Endothelial cell (in vitro differentiated cells): ENCODE data around the gene PEX14. TPM values are rescaled to one million over a fixed set of nuclear protein-coding genes. Genes with fewer than 3 reads are reported as not detected.

ENCODE experiments used
- DNase-seq: peaks from one replicate; pipeline ENCODE4 v3.0.0; 2021; ENCODE audit warnings: low spot score
- H3K27ac Mint-ChIP-seq: one replicate; pipeline ENCODE4 v1.8.0; 2021; ENCODE audit warnings: mixed read lengths, inconsistent platforms; ENCODE audit not compliant: unreplicated experiment
- H3K27me3 Mint-ChIP-seq: one replicate; pipeline ENCODE4 v1.8.0; 2021; ENCODE audit warnings: mild to moderate bottlenecking, moderate library complexity, mixed read lengths, inconsistent platforms; ENCODE audit not compliant: unreplicated experiment
- H3K36me3 Mint-ChIP-seq: one replicate; pipeline ENCODE4 v1.8.0; 2021; ENCODE audit warnings: mild to moderate bottlenecking, low read depth, mixed read lengths, inconsistent platforms; ENCODE audit not compliant: unreplicated experiment
- H3K4me1 Mint-ChIP-seq: one replicate; pipeline ENCODE4 v1.8.0; 2021; ENCODE audit warnings: mild to moderate bottlenecking, mixed read lengths, inconsistent platforms; ENCODE audit not compliant: unreplicated experiment
- H3K4me3 Mint-ChIP-seq: one replicate; pipeline ENCODE4 v1.8.0; 2021; ENCODE audit warnings: mild to moderate bottlenecking, mixed read lengths, inconsistent platforms; ENCODE audit not compliant: unreplicated experiment
- H3K9me3 Mint-ChIP-seq: one replicate; pipeline ENCODE4 v1.8.0; 2021; ENCODE audit warnings: mixed read lengths, inconsistent platforms; ENCODE audit not compliant: unreplicated experiment
- total RNA-seq: library from RNA; stranded (reverse); fragmentation: NEBNext Ultra II Directional; extraction: Animal tissue kit (Norgen Biotek cat#: 25700); gene quantifications from one replicate; pipeline ENCODE4 v1.2.1, GENCODE V29; 2021; ENCODE audit not compliant: unreplicated experiment
- TF ChIP-seq, protein P1 (sequence below): fragments of 200-600 bp; sonication (generic); IDR thresholded peaks from one replicate; pipeline ENCODE4 v1.5.0; 2021; ENCODE audit warnings: antibody characterized with exemption; ENCODE audit not compliant: unreplicated experiment

Gene PEX14
- total RNA-seq, 1 donor from 2014 or later = 20.9 TPM

DNA sequence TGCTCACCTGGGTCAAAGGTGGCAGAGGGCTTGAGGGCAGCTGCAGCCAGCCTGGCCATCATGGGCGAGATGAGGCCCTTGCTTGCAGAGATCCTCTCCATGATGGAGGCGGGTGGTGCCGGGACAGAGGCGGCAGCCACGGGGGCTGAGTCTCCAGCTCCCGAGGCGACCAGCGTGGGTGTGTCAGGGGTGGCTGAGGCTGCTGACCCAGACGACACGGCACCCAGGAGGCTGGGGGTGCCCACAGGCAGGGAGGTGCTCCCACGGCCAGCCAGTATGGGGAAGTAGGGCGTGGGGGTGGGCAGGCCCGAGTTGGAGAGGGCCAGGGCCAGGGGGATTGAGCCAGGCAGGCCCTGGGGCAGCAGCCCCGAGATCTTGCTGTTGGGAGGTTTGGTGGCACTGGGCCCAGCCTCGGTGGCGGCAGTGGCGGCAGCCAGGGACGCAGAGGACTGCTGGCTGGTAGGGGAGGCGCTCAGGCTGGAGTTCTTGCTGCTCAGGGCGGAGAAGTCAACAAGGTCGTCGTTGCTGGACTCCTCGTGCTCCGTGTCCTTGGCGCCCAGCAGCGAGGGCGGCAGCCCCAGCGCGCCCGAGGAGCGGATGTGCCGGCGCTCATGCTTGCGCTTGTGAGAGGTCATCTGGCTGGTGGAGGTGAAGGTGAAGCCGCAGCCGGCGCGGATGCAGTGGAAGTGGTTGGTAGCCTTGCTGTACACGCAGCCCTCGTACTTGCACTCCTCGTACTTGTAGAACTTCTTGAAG is 178.8 kb downstream of the PEX14 start:
- no peak overlapping the region for H3K27ac Mint-ChIP-seq

DNA sequence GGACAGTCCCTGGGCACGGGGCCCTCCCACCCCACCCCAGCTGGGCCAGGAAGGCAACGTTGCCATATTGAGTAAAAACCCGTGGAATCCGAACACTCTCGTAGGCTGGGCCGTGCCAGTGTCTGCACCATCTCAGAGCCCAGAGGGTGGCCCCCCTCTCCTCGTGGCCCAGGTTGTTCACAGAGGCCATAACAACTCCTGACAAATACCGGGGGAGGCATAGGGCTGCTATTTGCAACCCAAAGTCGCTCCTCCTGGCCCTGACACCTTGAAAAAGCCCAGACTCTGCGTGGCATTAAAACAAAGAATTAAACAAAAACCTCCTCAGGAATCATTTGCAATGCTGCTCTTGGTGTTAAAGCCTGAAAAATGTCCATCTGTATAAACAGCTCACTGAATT is 180.3 kb downstream of the PEX14 start:
- Mint-ChIP-seq H3K4me1 (no peaks in the 10 kb centered on the region), H3K4me3 (no peak overlapping the region)
- TF ChIP-seq, protein P1, sequence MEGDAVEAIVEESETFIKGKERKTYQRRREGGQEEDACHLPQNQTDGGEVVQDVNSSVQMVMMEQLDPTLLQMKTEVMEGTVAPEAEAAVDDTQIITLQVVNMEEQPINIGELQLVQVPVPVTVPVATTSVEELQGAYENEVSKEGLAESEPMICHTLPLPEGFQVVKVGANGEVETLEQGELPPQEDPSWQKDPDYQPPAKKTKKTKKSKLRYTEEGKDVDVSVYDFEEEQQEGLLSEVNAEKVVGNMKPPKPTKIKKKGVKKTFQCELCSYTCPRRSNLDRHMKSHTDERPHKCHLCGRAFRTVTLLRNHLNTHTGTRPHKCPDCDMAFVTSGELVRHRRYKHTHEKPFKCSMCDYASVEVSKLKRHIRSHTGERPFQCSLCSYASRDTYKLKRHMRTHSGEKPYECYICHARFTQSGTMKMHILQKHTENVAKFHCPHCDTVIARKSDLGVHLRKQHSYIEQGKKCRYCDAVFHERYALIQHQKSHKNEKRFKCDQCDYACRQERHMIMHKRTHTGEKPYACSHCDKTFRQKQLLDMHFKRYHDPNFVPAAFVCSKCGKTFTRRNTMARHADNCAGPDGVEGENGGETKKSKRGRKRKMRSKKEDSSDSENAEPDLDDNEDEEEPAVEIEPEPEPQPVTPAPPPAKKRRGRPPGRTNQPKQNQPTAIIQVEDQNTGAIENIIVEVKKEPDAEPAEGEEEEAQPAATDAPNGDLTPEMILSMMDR = no peak

More for the DNA sequence above, 178.8 kb downstream of the PEX14 start:
- Mint-ChIP-seq H3K4me3 (no peak overlapping the region), H3K27me3 (peaks cover 15% of the 10 kb centered on the region), H3K36me3 (no peaks in the 10 kb centered on the region), H3K9me3 (no peaks in the 10 kb centered on the region), H3K4me1 (no peaks in the 10 kb centered on the region)
- DNase-seq = no peak
- TF ChIP-seq, protein P1 = no peak

DNA sequence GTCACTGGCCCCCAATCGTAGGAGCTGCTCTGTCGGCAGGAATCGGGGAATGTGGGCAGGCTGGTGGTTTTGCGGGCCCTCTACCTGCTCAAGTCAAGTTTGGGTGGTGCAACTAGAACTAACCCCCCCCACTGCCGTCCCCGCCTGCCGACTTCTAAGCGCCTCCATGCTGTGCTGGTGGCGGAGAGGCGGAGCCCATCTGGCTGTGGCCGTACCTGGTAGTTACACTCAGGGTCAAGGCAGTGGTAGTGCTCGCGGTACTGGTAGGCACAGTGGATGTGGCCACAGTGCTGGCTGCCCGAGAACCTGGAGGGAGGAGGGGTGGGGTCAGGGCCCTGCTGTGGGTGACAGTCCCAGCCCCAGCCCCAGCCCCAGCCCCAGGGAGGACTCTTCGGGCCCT is 181.7 kb downstream of the PEX14 start:
- Mint-ChIP-seq H3K27ac (no peak overlapping the region), H3K9me3 (no peaks in the 10 kb centered on the region), H3K36me3 (no peaks in the 10 kb centered on the region), H3K27me3 (peaks cover 15% of the 10 kb centered on the region), H3K4me3 (no peak overlapping the region), H3K4me1 (no peaks in the 10 kb centered on the region)
- DNase-seq = no peak
- TF ChIP-seq, protein P1 = no peak

More for the DNA sequence above, 180.3 kb downstream of the PEX14 start:
- no peak overlapping the region for H3K27ac Mint-ChIP-seq
- no peaks in the 10 kb centered on the region for H3K36me3 Mint-ChIP-seq
- no peaks in the 10 kb centered on the region for H3K9me3 Mint-ChIP-seq
- DNase-seq = no peak
- H3K27me3 Mint-ChIP-seq = peaks cover 15% of the 10 kb centered on the region

DNA sequence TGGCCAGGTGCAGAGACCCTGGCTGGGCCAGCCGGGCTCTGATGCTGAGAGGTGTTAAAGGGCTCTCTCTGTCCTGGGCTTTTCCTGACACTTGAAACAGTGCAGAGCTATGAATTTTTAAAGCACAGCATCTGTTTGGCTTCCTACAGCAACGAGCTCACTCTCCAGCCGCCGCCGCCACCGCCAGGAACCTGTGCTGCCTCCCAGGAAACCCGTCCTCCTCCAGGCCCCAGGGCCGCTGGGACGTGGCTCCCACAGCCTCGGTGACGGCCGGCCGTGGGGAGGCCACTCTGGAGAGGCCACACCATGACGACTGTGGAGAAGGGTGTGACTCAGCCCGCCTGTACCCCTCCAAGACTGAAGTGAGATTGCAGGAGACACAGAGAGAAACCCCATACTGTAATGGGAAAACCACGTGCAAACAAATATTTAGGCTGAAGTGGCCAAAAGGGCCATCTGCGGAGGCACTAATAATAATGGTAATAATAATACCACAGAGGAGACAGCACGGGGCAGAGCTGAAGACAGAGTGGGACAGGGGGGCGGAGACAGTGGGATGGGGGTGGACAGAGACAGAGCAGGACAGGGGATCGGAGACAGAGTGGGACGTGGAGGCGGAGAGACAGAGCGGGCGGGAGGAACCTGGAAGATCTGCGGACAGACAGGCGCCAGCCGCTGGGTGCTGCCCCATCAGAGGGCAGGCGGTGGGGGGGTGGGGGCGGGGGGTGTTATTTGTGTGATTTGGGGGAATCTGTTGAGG is 182.5 kb downstream of the PEX14 start:
- Mint-ChIP-seq H3K9me3 (no peaks in the 10 kb centered on the region), H3K27ac (no peak overlapping the region), H3K36me3 (no peaks in the 10 kb centered on the region), H3K4me1 (no peaks in the 10 kb centered on the region), H3K4me3 (no peak overlapping the region), H3K27me3 (peaks cover 15% of the 10 kb centered on the region)
- DNase-seq = no peak
- TF ChIP-seq, protein P1 = no peak
